Measurements from ENCODE around the gene FMO1.

- TF ChIP-seq CTCF (IDR thresholded peaks at IDR 0.05 in 4 of 5, conservative IDR thresholded peaks at IDR 0.05 in 1 of 5) (no peak), POLR2A (IDR thresholded peaks at IDR 0.05) (no peak)
These were observed 32.3 kb downstream of the FMO1 start for GRCh38 chr1:171280599-171280998.
